GM12873 (cell line): Measurements from ENCODE around the gene COG5.

ENCODE experiments used
- TF ChIP-seq, protein P1 (sequence below): IDR thresholded peaks from 2 replicates; pipeline ENCODE4 v1.5.1; 2012; ENCODE audit warnings: low read depth, mild to moderate bottlenecking, moderate library complexity, low read length, control low read depth; ENCODE audit not compliant: insufficient read depth; ENCODE audit errors: missing control alignments

COG5 gene

DNA sequence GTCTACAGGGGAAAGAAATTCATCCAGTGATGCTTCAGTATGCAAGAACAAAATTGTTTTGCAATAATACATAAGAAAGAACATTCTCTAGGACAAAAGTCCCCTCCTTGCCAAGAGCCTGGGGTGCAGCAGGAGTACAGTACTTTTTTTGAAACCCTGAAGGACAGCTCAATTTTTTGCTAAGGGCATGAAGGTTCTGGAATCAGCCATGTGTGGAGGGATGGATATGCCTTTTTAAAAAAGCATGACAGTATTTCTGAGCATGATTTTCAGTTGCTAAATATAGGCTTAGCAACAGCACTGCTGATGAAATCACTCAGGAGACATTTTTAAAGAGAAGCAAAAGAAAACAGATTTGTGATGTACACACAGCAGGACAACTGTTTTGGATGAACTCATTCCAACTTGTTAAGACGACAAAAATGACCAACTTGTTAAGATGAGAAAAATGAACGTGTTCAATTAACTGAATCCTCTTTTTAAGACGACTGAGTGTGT, 355.6 kb downstream of the COG5 start:
- TF ChIP-seq, protein P1, sequence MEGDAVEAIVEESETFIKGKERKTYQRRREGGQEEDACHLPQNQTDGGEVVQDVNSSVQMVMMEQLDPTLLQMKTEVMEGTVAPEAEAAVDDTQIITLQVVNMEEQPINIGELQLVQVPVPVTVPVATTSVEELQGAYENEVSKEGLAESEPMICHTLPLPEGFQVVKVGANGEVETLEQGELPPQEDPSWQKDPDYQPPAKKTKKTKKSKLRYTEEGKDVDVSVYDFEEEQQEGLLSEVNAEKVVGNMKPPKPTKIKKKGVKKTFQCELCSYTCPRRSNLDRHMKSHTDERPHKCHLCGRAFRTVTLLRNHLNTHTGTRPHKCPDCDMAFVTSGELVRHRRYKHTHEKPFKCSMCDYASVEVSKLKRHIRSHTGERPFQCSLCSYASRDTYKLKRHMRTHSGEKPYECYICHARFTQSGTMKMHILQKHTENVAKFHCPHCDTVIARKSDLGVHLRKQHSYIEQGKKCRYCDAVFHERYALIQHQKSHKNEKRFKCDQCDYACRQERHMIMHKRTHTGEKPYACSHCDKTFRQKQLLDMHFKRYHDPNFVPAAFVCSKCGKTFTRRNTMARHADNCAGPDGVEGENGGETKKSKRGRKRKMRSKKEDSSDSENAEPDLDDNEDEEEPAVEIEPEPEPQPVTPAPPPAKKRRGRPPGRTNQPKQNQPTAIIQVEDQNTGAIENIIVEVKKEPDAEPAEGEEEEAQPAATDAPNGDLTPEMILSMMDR: no peak

DNA sequence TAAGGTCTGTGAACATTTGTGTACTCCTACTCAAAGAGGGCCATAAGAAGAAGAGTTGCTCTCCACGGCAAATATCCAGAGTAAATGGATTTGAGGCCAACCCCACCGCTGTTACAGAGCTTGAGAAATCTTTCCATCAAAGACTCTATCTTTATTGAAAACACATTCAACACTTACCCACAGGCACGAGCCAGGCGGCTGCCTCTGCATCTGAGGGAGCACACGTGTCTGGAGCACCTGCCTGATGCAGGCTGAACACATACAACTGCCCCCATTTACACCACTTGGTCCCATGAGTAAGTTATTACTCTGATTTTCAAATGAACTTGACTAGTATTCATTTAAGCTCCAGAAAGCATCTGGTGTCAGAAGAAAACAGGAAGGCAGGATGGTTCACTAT, 356.3 kb downstream of the COG5 start:
- TF ChIP-seq, protein P1: no peak

DNA sequence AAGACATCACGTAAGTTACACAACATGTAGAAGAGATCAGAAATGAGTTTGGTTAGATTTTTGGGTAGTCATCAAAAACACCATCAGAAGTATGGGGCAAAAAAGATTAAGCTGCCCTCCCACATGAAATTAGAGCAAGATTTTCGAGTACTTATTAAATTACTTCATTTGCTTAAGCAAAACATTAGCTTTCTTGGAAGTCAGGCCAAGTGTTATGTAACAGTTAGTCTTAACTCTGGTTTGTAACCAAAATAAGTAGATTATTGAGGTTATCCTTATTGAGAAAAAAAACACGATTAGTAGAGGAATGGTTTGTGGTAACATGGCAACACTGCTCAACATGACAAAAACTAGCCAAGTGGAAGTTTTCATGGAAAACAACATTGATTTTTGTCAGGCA, 357.0 kb downstream of the COG5 start:
- TF ChIP-seq, protein P1: no peak

GRCh38 chr7:107206136-107206535, 357.6 kb downstream of the COG5 start:
- TF ChIP-seq, protein P1: no peak

- TF ChIP-seq, protein P1: no peak
Measured at GRCh38 chr7:107203607-107204006, 360.1 kb downstream of the COG5 start.

DNA sequence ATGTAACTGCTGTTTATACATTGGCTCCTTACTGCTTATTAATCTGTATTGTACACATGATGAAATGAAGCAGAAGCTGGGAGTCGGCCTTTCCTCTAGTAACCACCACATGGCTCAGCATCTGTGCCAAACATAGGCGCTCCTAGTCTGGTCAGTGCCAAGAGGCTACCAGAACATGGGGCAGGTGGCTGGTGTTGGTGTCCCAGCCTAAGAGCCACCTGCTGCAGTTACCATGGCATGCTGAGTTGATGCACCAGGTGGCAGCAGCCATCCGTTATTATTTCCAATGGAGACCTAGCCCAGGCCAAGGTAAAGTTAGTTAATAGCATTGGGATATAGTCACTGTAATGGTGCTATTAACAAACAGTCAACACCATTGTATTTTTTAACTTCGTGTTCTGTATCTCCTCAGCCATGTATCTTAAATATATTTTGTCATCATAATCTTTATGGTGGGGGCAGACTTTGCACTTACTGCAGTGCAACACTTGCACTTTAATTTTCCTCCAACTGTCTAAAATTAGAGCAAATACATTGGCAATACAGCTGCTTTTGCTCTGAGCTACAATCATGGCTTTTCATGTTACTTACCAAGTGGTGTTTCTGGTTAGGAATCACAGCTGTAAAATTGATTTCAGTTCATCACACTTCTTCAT, 361.8 kb downstream of the COG5 start:
- TF ChIP-seq, protein P1: peak; percentile 51

GRCh38 chr7:107196834-107197610, 366.7 kb downstream of the COG5 start:
- TF ChIP-seq, protein P1: no peak
